Activated CD4-positive, alpha-beta memory T cell treated with anti-CD3 and anti-CD28 coated beads, Interleukin-2, amount 10 ng/mL, durations not matched to agents 7 days and 5 days (primary cell): ENCODE data around the gene RNGTT. TPM values are rescaled to one million over a fixed set of nuclear protein-coding genes. Genes with fewer than 3 reads are reported as not detected.

ENCODE experiments used
- CTCF ChIA-PET: fragments of 350-600 bp; sonication (Branson Sonifier 250); formaldehyde crosslinking; loops from one replicate; lab custom pipeline; 2021; ENCODE audit warnings: antibody characterized with exemption, inconsistent platforms; lab: Charles Lee
- POLR2A ChIA-PET: fragments of 350-600 bp; sonication (Branson Sonifier 250); formaldehyde crosslinking; loops from one replicate; lab custom pipeline; 2021; ENCODE audit warnings: antibody characterized with exemption; lab: Charles Lee
- DNase-seq: peaks from one replicate; pipeline ENCODE4 v3.0.0-alpha.2; 2020
- H3K27ac Mint-ChIP-seq: one replicate; pipeline ENCODE4 v1.8.0; 2021; ENCODE audit warnings: mild to moderate bottlenecking, mixed read lengths
- H3K27me3 Mint-ChIP-seq: one replicate; pipeline ENCODE4 v1.8.0; 2021; ENCODE audit warnings: mixed read lengths
- H3K36me3 Mint-ChIP-seq: one replicate; pipeline ENCODE4 v1.8.0; 2021; ENCODE audit warnings: low read depth, mixed read lengths
- H3K4me1 Mint-ChIP-seq: one replicate; pipeline ENCODE4 v1.8.0; 2021; ENCODE audit warnings: mixed read lengths
- H3K4me3 Mint-ChIP-seq: one replicate; pipeline ENCODE4 v1.8.0; 2021; ENCODE audit warnings: mild to moderate bottlenecking, mixed read lengths
- H3K9me3 Mint-ChIP-seq: one replicate; pipeline ENCODE4 v1.8.0; 2021; ENCODE audit warnings: mixed read lengths
- total RNA-seq, 2 experiments: library from RNA; stranded (reverse); gene quantifications; one replicate each; pipeline ENCODE4 v1.2.3, GENCODE V29; 2021

RNGTT gene
- total RNA-seq, 2 experiments from 2014 or later: 18.6 TPM

DNA sequence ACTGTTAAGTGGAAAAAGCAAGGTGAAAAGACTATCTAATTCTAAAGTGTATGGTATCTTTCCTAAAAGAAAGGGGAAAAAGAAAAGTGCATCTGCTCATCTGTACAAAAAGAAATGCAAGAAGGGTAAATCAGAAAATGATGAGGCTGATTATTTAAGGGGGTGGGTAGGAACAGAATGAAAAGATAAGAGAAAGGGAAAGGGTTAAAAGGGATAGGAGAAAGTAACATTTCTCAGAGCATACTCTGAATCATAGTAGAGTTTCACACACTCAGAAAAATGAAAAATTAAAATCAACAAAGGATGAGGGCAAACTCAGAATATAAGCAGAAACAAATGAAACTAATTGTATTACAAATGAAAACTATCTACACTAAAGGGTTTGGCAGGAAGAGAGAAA is 79.1 kb downstream of the RNGTT start:
- Mint-ChIP-seq H3K27ac (no peak overlapping the region), H3K9me3 (no peaks in the 10 kb centered on the region), H3K36me3 (peaks cover 43% of the 10 kb centered on the region), H3K4me3 (no peak overlapping the region), H3K4me1 (peaks cover 2% of the 10 kb centered on the region), H3K27me3 (no peaks in the 10 kb centered on the region)
- ChIA-PET CTCF (no interaction called here), POLR2A (no interaction called here)
- DNase-seq: no peak

- no peaks in the 10 kb centered on the region for H3K27me3 Mint-ChIP-seq
- peaks cover 38% of the 10 kb centered on the region for H3K36me3 Mint-ChIP-seq
- CTCF ChIA-PET: interaction anchor here (0.6 to 1.2 kb wide), 2 partner anchors 11 to 957 kb away, joined by 3 to 4 read pairs; no protein-coding TSS in a partner anchor
- H3K4me1 Mint-ChIP-seq: peaks cover 2% of the 10 kb centered on the region
- H3K4me3 Mint-ChIP-seq: no peak overlapping the region
- no peak overlapping the region for H3K27ac Mint-ChIP-seq
- POLR2A ChIA-PET: no interaction called here
- H3K9me3 Mint-ChIP-seq: no peaks in the 10 kb centered on the region
- DNase-seq: no peak
These were observed 80.9 kb downstream of the RNGTT start for GRCh38 chr6:88882536-88882935.

DNA sequence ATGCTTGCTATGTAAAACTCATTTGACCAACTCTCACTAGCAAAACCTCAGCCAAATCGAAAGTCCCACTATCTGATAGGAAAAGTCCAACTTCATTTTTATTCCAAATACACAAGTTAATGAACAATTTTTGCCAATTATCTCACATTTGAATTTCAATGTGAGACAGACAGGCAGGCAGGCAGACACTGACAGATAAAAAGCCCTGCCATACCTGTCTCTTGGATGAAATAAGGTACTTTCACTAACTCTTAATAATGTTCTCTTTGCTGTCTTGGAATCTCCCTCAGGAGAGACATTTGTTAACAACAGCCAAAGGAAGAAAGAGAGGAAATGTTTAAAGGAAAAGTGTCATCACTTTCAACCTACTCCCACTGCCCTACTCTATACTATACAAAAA is 82.0 kb downstream of the RNGTT start:
- Mint-ChIP-seq H3K4me3 (no peak overlapping the region), H3K27ac (no peak overlapping the region), H3K36me3 (peaks cover 30% of the 10 kb centered on the region), H3K27me3 (no peaks in the 10 kb centered on the region), H3K4me1 (peaks cover 2% of the 10 kb centered on the region), H3K9me3 (no peaks in the 10 kb centered on the region)
- CTCF ChIA-PET: interaction anchor here (1.2 kb wide), 1 partner anchor 10 kb away, joined by 4 read pairs; no protein-coding TSS in a partner anchor
- POLR2A ChIA-PET: no interaction called here
- no peak for DNase-seq

- no peaks in the 10 kb centered on the region for H3K9me3 Mint-ChIP-seq
- POLR2A ChIA-PET: interaction anchor here (1.3 kb wide), 1 partner anchor 10 kb away, joined by 4 read pairs; no protein-coding TSS in a partner anchor
- H3K4me1 Mint-ChIP-seq: peaks cover 2% of the 10 kb centered on the region
- DNase-seq: no peak
- H3K36me3 Mint-ChIP-seq: peaks cover 17% of the 10 kb centered on the region
- H3K27ac Mint-ChIP-seq: no peak overlapping the region
- no peak overlapping the region for H3K4me3 Mint-ChIP-seq
- no peaks in the 10 kb centered on the region for H3K27me3 Mint-ChIP-seq
- CTCF ChIA-PET: interaction anchor here (1.0 kb wide), 1 partner anchor 9 kb away, joined by 5 read pairs; no protein-coding TSS in a partner anchor
These were observed 83.4 kb downstream of the RNGTT start for GRCh38 chr6:88880021-88880420.

DNA sequence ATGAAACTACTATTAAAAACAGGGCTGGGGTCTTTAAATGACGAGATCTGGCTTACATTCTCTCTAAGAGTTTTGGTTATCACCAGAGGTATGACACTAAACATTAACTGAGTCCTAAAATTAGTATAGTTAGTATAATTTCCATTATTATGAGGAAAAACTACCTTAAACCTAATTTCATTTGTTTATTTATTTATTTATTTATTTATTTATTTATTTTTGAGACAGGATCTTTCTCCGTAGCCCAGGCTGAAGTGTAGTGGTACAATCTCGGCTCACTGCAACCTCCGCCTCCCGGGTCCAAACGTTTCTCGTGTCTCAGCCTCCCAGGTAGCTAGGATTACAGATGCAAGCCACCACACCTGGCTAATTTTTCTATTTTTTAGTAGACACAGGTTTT is 85.5 kb downstream of the RNGTT start:
- POLR2A ChIA-PET: no interaction called here
- Mint-ChIP-seq H3K36me3 (peaks cover 4% of the 10 kb centered on the region), H3K4me3 (no peak overlapping the region), H3K27ac (no peak overlapping the region), H3K9me3 (no peaks in the 10 kb centered on the region), H3K4me1 (peaks cover 5% of the 10 kb centered on the region), H3K27me3 (no peaks in the 10 kb centered on the region)
- no peak for DNase-seq
- CTCF ChIA-PET: interaction anchor here (1.6 kb wide), 1 partner anchor 20 kb away, joined by 3 read pairs; no protein-coding TSS in a partner anchor

GRCh38 chr6:88872962-88873361 is 90.5 kb downstream of the RNGTT start:
- no peaks in the 10 kb centered on the region for H3K9me3 Mint-ChIP-seq

DNA sequence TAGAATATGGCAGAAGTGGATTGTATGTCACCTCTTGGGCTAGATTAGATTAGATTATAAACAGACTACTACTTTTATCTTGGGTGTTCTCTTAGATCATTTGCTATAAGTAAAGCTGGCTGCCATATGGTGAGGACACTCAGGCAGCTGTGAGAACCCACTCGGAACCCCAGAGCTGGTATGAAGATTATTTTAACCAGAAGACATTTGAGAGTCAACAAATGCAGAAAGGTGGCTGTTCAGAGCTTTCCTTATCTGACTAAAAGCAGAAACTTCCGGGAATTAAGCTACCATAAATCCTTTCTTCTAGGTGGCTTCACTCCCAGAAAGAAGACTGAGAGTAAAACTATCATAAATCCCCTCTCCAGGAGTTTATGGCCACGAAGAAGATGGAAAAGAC is 91.9 kb downstream of the RNGTT start:
- ChIA-PET CTCF (interaction anchor here (0.6 to 2.9 kb wide), 21 partner anchors 8 to 1512 kb away, joined by 3 to 11 read pairs (median 4); partner anchors contain the start of gene PNRC1), POLR2A (no interaction called here)
- Mint-ChIP-seq H3K4me3 (no peak overlapping the region), H3K36me3 (peaks cover 2% of the 10 kb centered on the region), H3K27ac (no peak overlapping the region), H3K4me1 (peaks cover 7% of the 10 kb centered on the region), H3K9me3 (no peaks in the 10 kb centered on the region), H3K27me3 (no peaks in the 10 kb centered on the region)
- no peak for DNase-seq

More at GRCh38 chr6:88872962-88873361, 90.5 kb downstream of the RNGTT start:
- H3K4me3 Mint-ChIP-seq: no peak overlapping the region
- peaks cover 7% of the 10 kb centered on the region for H3K4me1 Mint-ChIP-seq
- POLR2A ChIA-PET: no interaction called here
- DNase-seq: no peak
- CTCF ChIA-PET: interaction anchor here (0.5 to 1.6 kb wide), 3 partner anchors 189 to 1480 kb away, joined by 3 to 5 read pairs (median 4); no protein-coding TSS in a partner anchor
- no peaks in the 10 kb centered on the region for H3K27me3 Mint-ChIP-seq
- H3K27ac Mint-ChIP-seq: no peak overlapping the region
- H3K36me3 Mint-ChIP-seq: peaks cover under 1% of the 10 kb centered on the region

DNA sequence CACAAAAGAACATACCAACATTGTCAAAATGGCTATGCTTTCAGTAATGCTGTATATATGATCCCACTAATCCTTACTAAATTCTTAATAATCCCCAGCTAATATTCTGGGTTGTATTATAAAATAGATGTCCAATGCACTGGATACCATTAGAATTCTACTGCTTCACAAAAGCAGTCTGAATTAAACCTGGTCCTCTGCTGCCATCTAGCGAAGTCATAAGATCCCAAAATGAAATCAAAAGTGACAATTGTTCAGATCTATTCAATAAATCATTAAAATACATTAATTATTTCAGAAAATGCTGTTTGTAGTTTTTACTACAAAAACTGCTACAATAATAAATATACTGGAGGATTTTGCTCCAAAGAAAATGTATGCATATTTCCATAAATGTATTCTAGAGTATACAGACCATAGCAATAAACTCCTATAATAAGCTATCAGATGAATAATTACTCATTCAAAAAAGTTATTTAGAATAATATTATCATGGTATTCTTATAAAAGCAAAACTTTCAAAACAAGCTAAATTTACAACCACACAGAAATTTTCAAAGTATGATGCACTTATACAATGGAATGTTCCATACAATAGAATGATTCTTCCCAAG is 92.6 kb downstream of the RNGTT start:
- Mint-ChIP-seq H3K9me3 (no peaks in the 10 kb centered on the region), H3K36me3 (peaks cover 6% of the 10 kb centered on the region), H3K4me1 (peaks cover 12% of the 10 kb centered on the region), H3K27ac (no peak overlapping the region), H3K27me3 (no peaks in the 10 kb centered on the region), H3K4me3 (no peak overlapping the region)
- peak; percentile 35 for DNase-seq
- ChIA-PET POLR2A (no interaction called here), CTCF (interaction anchor here (0.6 to 2.9 kb wide), 23 partner anchors 9 to 1511 kb away, joined by 3 to 11 read pairs (median 4); partner anchors contain the start of gene PNRC1)

- Mint-ChIP-seq H3K27me3 (no peaks in the 10 kb centered on the region), H3K4me1 (peaks cover 20% of the 10 kb centered on the region), H3K4me3 (no peak overlapping the region), H3K27ac (no peak overlapping the region), H3K36me3 (peaks cover 6% of the 10 kb centered on the region), H3K9me3 (no peaks in the 10 kb centered on the region)
- ChIA-PET POLR2A (no interaction called here), CTCF (interaction anchor here (2.1 to 2.9 kb wide), 4 partner anchors 11 to 1037 kb away, joined by 4 to 11 read pairs (median 6); no protein-coding TSS in a partner anchor)
- DNase-seq: no peak
These were observed 94.0 kb downstream of the RNGTT start for GRCh38 chr6:88869263-88870020.

GRCh38 chr6:88867841-88868731 is 95.3 kb downstream of the RNGTT start:
- H3K9me3 Mint-ChIP-seq: no peaks in the 10 kb centered on the region
- CTCF ChIA-PET: interaction anchor here (0.8 to 1.4 kb wide), 3 partner anchors 32 to 87 kb away, joined by 3 to 4 read pairs (median 3); no protein-coding TSS in a partner anchor
- H3K4me3 Mint-ChIP-seq: no peak overlapping the region
- no peak for DNase-seq
- peaks cover 22% of the 10 kb centered on the region for H3K4me1 Mint-ChIP-seq
- POLR2A ChIA-PET: no interaction called here
- peaks cover 9% of the 10 kb centered on the region for H3K36me3 Mint-ChIP-seq
- H3K27me3 Mint-ChIP-seq: no peaks in the 10 kb centered on the region
- no peak overlapping the region for H3K27ac Mint-ChIP-seq

- DNase-seq: no peak
- Mint-ChIP-seq H3K4me3 (no peak overlapping the region), H3K9me3 (no peaks in the 10 kb centered on the region), H3K36me3 (peaks cover 20% of the 10 kb centered on the region), H3K27ac (no peak overlapping the region), H3K27me3 (no peaks in the 10 kb centered on the region), H3K4me1 (peaks cover 19% of the 10 kb centered on the region)
- ChIA-PET CTCF (no interaction called here), POLR2A (no interaction called here)
These were observed 96.6 kb downstream of the RNGTT start for GRCh38 chr6:88866856-88867255.

GRCh38 chr6:88865275-88865674 is 98.1 kb downstream of the RNGTT start:
- CTCF ChIA-PET: no interaction called here
- DNase-seq: no peak
- peaks cover 19% of the 10 kb centered on the region for H3K4me1 Mint-ChIP-seq
- H3K36me3 Mint-ChIP-seq: peaks cover 20% of the 10 kb centered on the region
- no peaks in the 10 kb centered on the region for H3K9me3 Mint-ChIP-seq
- no peaks in the 10 kb centered on the region for H3K27me3 Mint-ChIP-seq
- H3K4me3 Mint-ChIP-seq: no peak overlapping the region
- POLR2A ChIA-PET: interaction anchor here (0.6 kb wide), 1 partner anchor 536 kb away, joined by 4 read pairs; no protein-coding TSS in a partner anchor
- H3K27ac Mint-ChIP-seq: peak overlapping the region; percentile 71
